ENCODE measurements around the gene RUBCN. TPM values are rescaled to one million over a fixed set of nuclear protein-coding genes. Genes with fewer than 3 reads are reported as not detected.
A peak's percentile ranks its signal among the peaks of the same experiment; 100 is the strongest.
"Not testable (repeated sequence)": the region's sequence is repeated elsewhere in the genome, so short reads cannot be mapped to it uniquely, and the experiment has no call there.

Gene RUBCN
- total RNA-seq, 1 donor from 2014 or later: 9.2 TPM

GRCh38 chr3:197661234-197661834 is 75.4 kb downstream of the RUBCN start:
- H3K4me3 ChIP-seq (ENCODE audit: low read depth, low read length); FAIRE-seq; H3K36me3 ChIP-seq (ENCODE audit: control insufficient read depth, insufficient read depth, low read length); DNase-seq (ENCODE audit: low read depth); H3K27me3 ChIP-seq (ENCODE audit: control insufficient read depth, insufficient read depth, low read length): not testable (repeated sequence)

GRCh38 chr3:197659701-197660100 is 77.0 kb downstream of the RUBCN start:
- DNase-seq (ENCODE audit: low read depth); FAIRE-seq; H3K36me3 ChIP-seq (ENCODE audit: control insufficient read depth, insufficient read depth, low read length); H3K4me3 ChIP-seq (ENCODE audit: low read depth, low read length); H3K27me3 ChIP-seq (ENCODE audit: control insufficient read depth, insufficient read depth, low read length): not testable (repeated sequence)

- DNase-seq (ENCODE audit: low read depth); H3K36me3 ChIP-seq (ENCODE audit: control insufficient read depth, insufficient read depth, low read length); H3K4me3 ChIP-seq (ENCODE audit: low read depth, low read length); FAIRE-seq; H3K27me3 ChIP-seq (ENCODE audit: control insufficient read depth, insufficient read depth, low read length): not testable (repeated sequence)
Measured at GRCh38 chr3:197659144-197659543, 77.6 kb downstream of the RUBCN start.

- not testable (repeated sequence) for H3K36me3 ChIP-seq (ENCODE audit: control insufficient read depth, insufficient read depth, low read length); H3K27me3 ChIP-seq (ENCODE audit: control insufficient read depth, insufficient read depth, low read length); H3K4me3 ChIP-seq (ENCODE audit: low read depth, low read length); DNase-seq (ENCODE audit: low read depth); FAIRE-seq
Measured at GRCh38 chr3:197658706-197659105, 78.0 kb downstream of the RUBCN start.

- H3K27me3 ChIP-seq (ENCODE audit: control insufficient read depth, insufficient read depth, low read length); H3K4me3 ChIP-seq (ENCODE audit: low read depth, low read length); DNase-seq (ENCODE audit: low read depth); FAIRE-seq; H3K36me3 ChIP-seq (ENCODE audit: control insufficient read depth, insufficient read depth, low read length): not testable (repeated sequence)
Measured at GRCh38 chr3:197657541-197658292, 79.0 kb downstream of the RUBCN start.

- H3K36me3 ChIP-seq (ENCODE audit: control insufficient read depth, insufficient read depth, low read length); DNase-seq (ENCODE audit: low read depth); H3K4me3 ChIP-seq (ENCODE audit: low read depth, low read length); FAIRE-seq; H3K27me3 ChIP-seq (ENCODE audit: control insufficient read depth, insufficient read depth, low read length): not testable (repeated sequence)
Measured at GRCh38 chr3:197656960-197657359, 79.7 kb downstream of the RUBCN start.

GRCh38 chr3:197656129-197656528 is 80.6 kb downstream of the RUBCN start:
- H3K27me3 ChIP-seq (ENCODE audit: control insufficient read depth, insufficient read depth, low read length); FAIRE-seq; DNase-seq (ENCODE audit: low read depth); H3K36me3 ChIP-seq (ENCODE audit: control insufficient read depth, insufficient read depth, low read length); H3K4me3 ChIP-seq (ENCODE audit: low read depth, low read length): not testable (repeated sequence)

GRCh38 chr3:197654998-197655330 is 81.7 kb downstream of the RUBCN start:
- not testable (repeated sequence) for FAIRE-seq; H3K36me3 ChIP-seq (ENCODE audit: control insufficient read depth, insufficient read depth, low read length); DNase-seq (ENCODE audit: low read depth); H3K4me3 ChIP-seq (ENCODE audit: low read depth, low read length); H3K27me3 ChIP-seq (ENCODE audit: control insufficient read depth, insufficient read depth, low read length)

- not testable (repeated sequence) for DNase-seq (ENCODE audit: low read depth); FAIRE-seq
Measured at GRCh38 chr3:197654090-197654997, 82.4 kb downstream of the RUBCN start.

GRCh38 chr3:197652860-197653259 is 83.8 kb downstream of the RUBCN start:
- H3K36me3 ChIP-seq (ENCODE audit: control insufficient read depth, insufficient read depth, low read length); H3K4me3 ChIP-seq (ENCODE audit: low read depth, low read length); FAIRE-seq; DNase-seq (ENCODE audit: low read depth); H3K27me3 ChIP-seq (ENCODE audit: control insufficient read depth, insufficient read depth, low read length): not testable (repeated sequence)

More at GRCh38 chr3:197654090-197654997, 82.4 kb downstream of the RUBCN start:
- H3K4me3 ChIP-seq (ENCODE audit: low read depth, low read length): peak overlapping the region; percentile 33
- not testable (repeated sequence) for H3K36me3 ChIP-seq (ENCODE audit: control insufficient read depth, insufficient read depth, low read length); H3K27me3 ChIP-seq (ENCODE audit: control insufficient read depth, insufficient read depth, low read length)

- not testable (repeated sequence) for H3K27me3 ChIP-seq (ENCODE audit: control insufficient read depth, insufficient read depth, low read length); H3K36me3 ChIP-seq (ENCODE audit: control insufficient read depth, insufficient read depth, low read length); FAIRE-seq; DNase-seq (ENCODE audit: low read depth); H3K4me3 ChIP-seq (ENCODE audit: low read depth, low read length)
Measured at GRCh38 chr3:197647649-197648048, 89.1 kb downstream of the RUBCN start.

- H3K27me3 ChIP-seq (ENCODE audit: control insufficient read depth, insufficient read depth, low read length); FAIRE-seq; H3K36me3 ChIP-seq (ENCODE audit: control insufficient read depth, insufficient read depth, low read length); H3K4me3 ChIP-seq (ENCODE audit: low read depth, low read length); DNase-seq (ENCODE audit: low read depth): not testable (repeated sequence)
Measured at GRCh38 chr3:197647191-197647590, 89.5 kb downstream of the RUBCN start.

- not testable (repeated sequence) for H3K36me3 ChIP-seq (ENCODE audit: control insufficient read depth, insufficient read depth, low read length); FAIRE-seq; H3K4me3 ChIP-seq (ENCODE audit: low read depth, low read length); DNase-seq (ENCODE audit: low read depth); H3K27me3 ChIP-seq (ENCODE audit: control insufficient read depth, insufficient read depth, low read length)
Measured at GRCh38 chr3:197646294-197646693, 90.4 kb downstream of the RUBCN start.

- not testable (repeated sequence) for DNase-seq (ENCODE audit: low read depth); FAIRE-seq; H3K36me3 ChIP-seq (ENCODE audit: control insufficient read depth, insufficient read depth, low read length); H3K4me3 ChIP-seq (ENCODE audit: low read depth, low read length); H3K27me3 ChIP-seq (ENCODE audit: control insufficient read depth, insufficient read depth, low read length)
Measured at GRCh38 chr3:197637556-197637955, 99.1 kb downstream of the RUBCN start.
